ENCODE data around the gene IRF9. TPM values are rescaled to one million over a fixed set of nuclear protein-coding genes. Genes with fewer than 3 reads are reported as not detected.

IRF9 gene
- total and polyA plus RNA-seq, 2 of the 13 experiments (the other 11 are each of a cell fraction or from before 2014, with no cell fraction given), result 14.9 to 49.7 TPM

GRCh38 chr14:24113801-24114531, 47.1 kb upstream of the IRF9 start (continued):
- TF ChIP-seq GATAD2A (CRISPR knock-in tag; IDR thresholded peaks at IDR 0.05) (peak; percentile 99), KLF13 (CRISPR knock-in tag; IDR thresholded peaks at IDR 0.05) (no peak; the same call in 1 of the 2 replicates), RCOR2 (CRISPR knock-in tag; IDR thresholded peaks at IDR 0.05) (peak; percentile 99), CENPX (CRISPR knock-in tag; IDR thresholded peaks at IDR 0.05) (no peak), ETV5 (CRISPR knock-in tag; IDR thresholded peaks at IDR 0.05; ENCODE audit: borderline replicate concordance) (peak; percentile 97), ZNF512B (CRISPR knock-in tag; IDR thresholded peaks at IDR 0.05; ENCODE audit: borderline replicate concordance) (no peak), CAMTA2 (CRISPR knock-in tag; IDR thresholded peaks at IDR 0.05; ENCODE audit: borderline replicate concordance) (no peak), KDM6A (CRISPR knock-in tag; IDR thresholded peaks at IDR 0.05; ENCODE audit: low read depth) (peak; percentile 100), SSRP1 (CRISPR knock-in tag; IDR thresholded peaks at IDR 0.05) (no peak; the same call in 1 of the 2 replicates), PITX1 (CRISPR knock-in tag; IDR thresholded peaks at IDR 0.05) (peak; percentile 99), ZNF773 (CRISPR knock-in tag; IDR thresholded peaks at IDR 0.05; ENCODE audit: borderline replicate concordance) (peak; percentile 84; the same call in 1 of the 2 replicates), NPAS2 (CRISPR knock-in tag; IDR thresholded peaks at IDR 0.05; ENCODE audit: borderline replicate concordance) (no peak), MAFK (conservative IDR thresholded peaks at IDR 0.05 in 1 of 2, IDR thresholded peaks at IDR 0.05 in 1 of 2; ENCODE audit: low read length in 2 of 2) (peak in 1 of 2 experiments; percentile 1; a peak in 1 of 4 replicates), ZC3H4 (CRISPR knock-in tag; IDR thresholded peaks at IDR 0.05; ENCODE audit: borderline replicate concordance) (peak; percentile 97), DR1 (CRISPR knock-in tag; IDR thresholded peaks at IDR 0.05) (peak; percentile 86; the same call in 1 of the 2 replicates), SKIL (CRISPR knock-in tag; IDR thresholded peaks at IDR 0.05; ENCODE audit: borderline replicate concordance) (no peak), ZFX (CRISPR knock-in tag; IDR thresholded peaks at IDR 0.05; ENCODE audit: low read depth) (peak; percentile 98), SPEN (CRISPR knock-in tag; IDR thresholded peaks at IDR 0.05; ENCODE audit: low read depth) (peak; percentile 99), ZNF761 (CRISPR knock-in tag; conservative IDR thresholded peaks at IDR 0.05) (peak; percentile 98), MED8 (CRISPR knock-in tag; IDR thresholded peaks at IDR 0.05; ENCODE audit: insufficient replicate concordance) (peak; percentile 99)

All from HepG2 (cell line).